Measurements from ENCODE around the gene GNRH2.
"Not testable (repeated sequence)": the region's sequence is repeated elsewhere in the genome, so short reads cannot be mapped to it uniquely, and the experiment has no call there.

The GNRH2 gene

DNA sequence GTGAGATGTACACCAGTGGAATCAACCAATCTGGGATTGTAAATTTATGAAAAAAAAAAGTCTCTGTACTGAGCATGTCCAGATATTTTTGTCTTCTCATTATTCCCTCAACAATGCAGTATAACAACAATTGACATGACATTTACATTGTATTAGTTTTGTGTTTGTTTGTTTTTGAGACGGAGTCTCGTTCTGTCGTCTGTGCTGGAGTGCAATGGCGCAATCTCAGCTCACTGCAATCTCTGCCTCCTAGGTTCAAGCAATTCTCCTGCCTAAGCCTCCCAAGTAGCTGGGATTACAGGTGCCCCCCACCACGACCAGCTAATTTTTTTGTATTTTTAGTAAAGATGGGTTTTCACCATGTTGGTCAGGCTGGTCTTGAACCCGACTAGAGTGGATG lies 31.9 kb downstream of the GNRH2 start:
- DNase-seq: not testable (repeated sequence)

DNA sequence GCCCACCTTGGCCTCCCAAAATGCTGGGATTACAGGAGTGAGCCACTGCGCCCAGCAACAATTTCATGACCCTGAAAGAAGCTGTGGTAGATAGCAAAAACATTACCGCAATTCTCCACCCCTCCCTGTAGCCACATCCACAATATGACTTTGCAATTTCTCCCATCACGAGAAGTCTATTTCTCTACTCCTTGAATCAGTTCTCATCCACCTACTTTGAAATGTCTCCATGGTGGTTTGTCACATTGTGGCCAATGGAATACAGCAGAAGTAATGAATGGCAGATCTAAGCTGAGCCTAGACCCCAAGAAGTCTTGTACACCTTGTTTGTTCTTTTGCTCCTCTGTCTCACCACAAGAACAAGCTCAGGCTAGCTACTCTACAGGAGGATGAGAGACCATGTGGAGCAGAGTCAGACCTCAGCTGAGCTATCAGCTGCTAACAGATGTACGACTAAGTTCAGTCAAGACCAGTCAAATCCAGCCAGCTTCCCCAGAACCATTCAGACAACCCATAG lies 34.3 kb downstream of the GNRH2 start:
- no peak for DNase-seq

- DNase-seq: no peak
These were observed 37.5 kb downstream of the GNRH2 start for GRCh38 chr20:3080939-3081388.

DNA sequence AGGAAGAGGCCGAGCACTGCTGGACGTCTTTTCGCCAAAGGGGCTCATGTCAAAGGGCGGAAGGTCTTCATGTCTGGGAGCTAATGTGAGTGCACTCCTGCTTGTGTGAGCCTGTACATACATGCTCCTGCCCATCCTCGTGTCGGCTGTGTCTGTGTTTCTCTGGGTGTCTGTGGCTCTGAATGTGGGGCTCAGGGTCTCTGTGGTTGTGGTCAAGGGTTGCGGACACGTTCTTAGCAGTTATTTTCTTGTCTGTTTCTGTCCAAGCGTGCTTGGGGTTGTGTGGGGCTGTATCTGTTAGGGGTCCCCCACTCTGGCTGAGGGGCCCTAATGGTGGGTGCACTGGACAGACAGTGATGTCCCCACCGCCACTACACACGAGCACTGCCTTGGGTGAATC lies 38.2 kb downstream of the GNRH2 start:
- no peak for DNase-seq

GRCh38 chr20:3082306-3082951 lies 39.0 kb downstream of the GNRH2 start:
- DNase-seq: no peak

DNA sequence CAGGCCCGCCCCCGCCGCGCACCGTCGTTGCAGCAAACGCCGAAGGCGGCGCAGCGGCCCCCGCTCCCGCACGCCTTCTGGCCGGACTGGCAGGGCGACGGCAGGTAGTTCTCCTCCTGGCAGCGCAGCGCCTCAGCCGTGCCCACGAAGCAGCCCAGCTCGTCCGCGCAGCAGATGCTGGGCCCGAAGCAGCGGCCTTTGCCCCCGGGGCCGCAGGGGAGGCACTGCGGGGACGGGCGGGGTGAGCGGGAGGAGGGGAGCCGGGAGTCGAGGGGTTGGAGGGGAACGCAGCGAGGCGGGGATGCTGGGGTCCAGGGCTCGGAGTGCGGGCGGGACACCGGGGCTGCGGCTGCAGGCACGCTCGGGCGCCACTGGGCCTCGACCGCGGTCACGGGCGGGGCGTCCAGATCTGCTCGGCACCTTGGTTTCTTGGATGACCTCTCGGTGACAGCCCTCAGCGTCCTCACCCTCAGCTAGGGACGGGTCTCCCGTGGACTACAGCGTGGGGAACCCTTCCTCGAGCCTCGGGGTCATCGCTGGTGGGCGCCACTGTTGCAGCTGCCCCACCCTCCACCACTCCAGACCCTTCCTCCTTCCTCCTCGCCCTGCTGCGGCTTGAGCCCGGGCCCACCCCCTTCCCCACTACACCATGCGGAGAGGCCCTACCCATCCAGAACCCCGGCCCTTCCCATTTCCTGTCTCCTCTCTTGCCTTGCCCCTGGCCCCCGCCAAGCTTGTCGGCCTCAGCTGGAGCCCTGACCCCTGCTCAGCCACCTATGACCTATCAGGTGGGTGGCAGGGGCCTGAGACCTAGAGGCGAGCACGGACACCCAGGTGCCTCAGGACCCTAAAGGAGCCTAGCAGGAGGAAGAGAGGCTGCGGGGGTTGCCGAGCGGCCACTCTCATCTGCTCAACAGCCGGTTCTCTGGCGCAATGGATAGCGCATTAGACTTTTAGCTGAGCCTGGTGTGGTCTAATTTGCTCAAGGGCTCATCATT lies 39.8 kb downstream of the GNRH2 start:
- no peak for DNase-seq

GRCh38 chr20:3084283-3084985 lies 41.0 kb downstream of the GNRH2 start, which contains the start of gene AVP:
Gene AVP, minus strand, starts transcription at chr20:3084724. Its CDS starts 50 bp downstream, at chr20:3084674.
- no peak for DNase-seq

DNA sequence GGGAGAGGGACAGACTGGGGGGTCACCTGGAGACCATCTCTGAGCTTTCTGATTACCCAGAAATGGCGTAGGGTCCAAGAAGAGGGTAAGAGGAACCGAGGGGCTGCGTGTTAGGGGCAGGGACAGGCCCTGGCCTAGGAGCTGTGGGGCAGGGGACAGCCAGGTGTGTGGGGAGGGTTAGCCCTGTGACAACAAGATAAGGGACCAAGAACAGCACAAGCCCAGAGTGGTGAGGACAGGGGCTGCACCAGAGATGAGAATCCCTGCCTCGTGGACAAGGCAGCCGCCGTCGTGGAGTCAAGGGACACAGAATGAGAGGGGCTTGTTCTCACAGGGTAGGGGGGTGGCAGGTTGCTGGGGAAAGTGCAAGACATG lies 41.6 kb downstream of the GNRH2 start:
- DNase-seq: no peak

DNA sequence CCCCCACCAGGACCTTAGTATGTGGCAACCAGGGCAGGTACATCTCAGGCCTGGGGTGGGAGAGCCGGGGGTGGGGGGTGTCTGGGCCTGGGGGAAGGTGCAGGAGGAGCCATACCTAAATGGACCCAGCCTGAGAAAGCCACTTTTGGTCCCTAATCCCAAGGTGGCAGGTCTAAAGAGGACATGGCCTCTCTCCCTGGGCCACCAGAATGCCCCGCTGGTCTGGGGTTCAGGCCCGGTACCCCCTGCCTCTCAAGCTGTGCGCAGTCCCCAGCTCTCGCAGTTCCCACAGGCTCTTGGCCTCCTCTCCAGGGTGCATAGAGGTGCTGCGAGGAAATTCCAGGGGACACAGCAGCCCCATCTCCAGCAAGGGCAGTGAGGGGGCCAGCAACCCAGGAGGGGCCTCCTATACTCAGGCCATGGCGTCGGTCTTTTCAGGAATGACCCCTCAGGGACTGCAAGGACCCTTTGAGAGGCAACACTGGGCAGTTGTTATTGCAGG lies 42.2 kb downstream of the GNRH2 start:
- no peak for DNase-seq

DNA sequence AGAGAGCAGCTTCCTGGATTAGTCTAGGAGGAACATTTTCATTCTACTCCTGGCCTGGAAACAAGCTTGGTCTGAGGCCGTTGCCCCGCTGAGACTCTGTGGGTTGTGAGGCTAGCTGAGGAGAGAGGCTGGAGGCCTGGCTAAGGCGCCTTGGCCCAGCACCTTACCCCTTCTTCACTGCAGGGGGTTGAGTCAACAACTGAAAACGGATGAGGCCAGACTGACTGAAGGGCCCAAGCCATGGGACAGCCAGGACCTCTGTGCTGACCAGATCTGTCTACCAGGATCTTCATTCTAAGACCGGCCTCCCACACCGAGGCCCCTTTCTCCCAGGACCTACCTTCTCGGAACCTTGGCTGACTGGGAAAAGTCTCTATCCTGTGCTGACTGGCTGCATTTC lies 44.6 kb downstream of the GNRH2 start:
- no peak for DNase-seq

- DNase-seq: no peak
These were observed 47.1 kb downstream of the GNRH2 start for GRCh38 chr20:3090565-3090964.

- DNase-seq: no peak
These were observed 49.4 kb downstream of the GNRH2 start for GRCh38 chr20:3092611-3093379.

GRCh38 chr20:3093861-3094361 lies 50.5 kb downstream of the GNRH2 start:
- no peak for DNase-seq

GRCh38 chr20:3094848-3095629 lies 51.6 kb downstream of the GNRH2 start:
- no peak for DNase-seq
